Lower leg skin (tissue), 4 donors: ENCODE results near the gene NXPE2. TPM values are rescaled to one million over a fixed set of nuclear protein-coding genes. Genes with fewer than 3 reads are reported as not detected.

Experiments used
- DNase-seq, 2 donors: peaks; one replicate each; pipeline ENCODE4 v3.0.0-alpha.2; 2019; ENCODE audit warnings: low spot score in 2 of 2
- H3K4me3 ChIP-seq: fragments of 200-600 bp; sonication (generic); 2 replicates; pipeline ENCODE4 v1.5.1; 2017; ENCODE audit warnings: mild to moderate bottlenecking, low read depth; ENCODE audit not compliant: poor library complexity, severe bottlenecking
- CTCF ChIP-seq, 3 donors: fragments of 450-650 bp; IDR thresholded peaks; one replicate each; pipeline ENCODE4 v1.5.1; 2016; ENCODE audit warnings: antibody characterized with exemption in 3 of 3, mild to moderate bottlenecking in 3 of 3, moderate library complexity in 2 of 3
- POLR2A ChIP-seq, 2 donors: fragments of 450-650 bp; IDR thresholded peaks; one replicate each; pipeline ENCODE4 v1.6.1; 2016 to 2017; ENCODE audit warnings: antibody characterized with exemption in 2 of 2, mild to moderate bottlenecking in 1 of 2, moderate library complexity in 1 of 2
- WGBS, 2 donors: methylation state at CpG; one replicate each; pipeline ENCODE4 v1.1.5; 2018; 5-methylcytosine and 5-hydroxymethylcytosine counted together
- intact Hi-C: fragments of 100-400 bp; cut with DNase I; formaldehyde crosslinking; loops from one replicate; pipeline ENCODE4 v1.15.0; 2023; ENCODE audit warnings: low total_unique reads
- total RNA-seq, 4 donors: library from RNA; depleted of rRNA; stranded (reverse); fragments of >200 nt; gene quantifications; one replicate each; pipeline ENCODE4 v1.1.0, GENCODE V29; 2016

Gene NXPE2
- total RNA-seq, 4 donors from 2014 or later = 0.37 to 0.42 TPM; not detected in 2

GRCh38 chr11:114724916-114725524 lies 46.7 kb downstream of the NXPE2 start:
- intact Hi-C loops = no loop called here
- H3K4me3 ChIP-seq = no peak overlapping the region
- WGBS, 2 donors = 81 to 86% methylated on average over 3 of the region's 3 CpGs
- no peak for DNase-seq
- no peak for TF ChIP-seq POLR2A (IDR thresholded peaks at IDR 0.05)
- TF ChIP-seq CTCF (IDR thresholded peaks at IDR 0.05) = no peak

GRCh38 chr11:114725623-114726022 lies 47.3 kb downstream of the NXPE2 start:
- no peak for DNase-seq
- intact Hi-C loops = no loop called here
- WGBS, 2 donors = 75 to 89% methylated on average over 1 of the region's 1 CpG
- TF ChIP-seq CTCF (IDR thresholded peaks at IDR 0.05) (no peak), POLR2A (IDR thresholded peaks at IDR 0.05) (no peak)
- H3K4me3 ChIP-seq = no peak overlapping the region

- DNase-seq = no peak
- H3K4me3 ChIP-seq = no peak overlapping the region
- no peak for TF ChIP-seq CTCF (IDR thresholded peaks at IDR 0.05)
- TF ChIP-seq POLR2A (IDR thresholded peaks at IDR 0.05) = no peak
- intact Hi-C loops = no loop called here
- WGBS, 2 donors = 79 to 89% methylated on average over 4 of the region's 4 CpGs
Observed at GRCh38 chr11:114736806-114737205, 58.5 kb downstream of the NXPE2 start.

- TF ChIP-seq CTCF (IDR thresholded peaks at IDR 0.05) (no peak), POLR2A (IDR thresholded peaks at IDR 0.05) (no peak)
- intact Hi-C loops = no loop called here
- peak in 1 of 2 donors; percentile 22 for DNase-seq
- no peak overlapping the region for H3K4me3 ChIP-seq
Observed at GRCh38 chr11:114738954-114739353, 60.6 kb downstream of the NXPE2 start.

GRCh38 chr11:114745150-114745671 lies 66.9 kb downstream of the NXPE2 start:
- WGBS, 2 donors = 72 to 74% methylated on average over 2 of the region's 2 CpGs
- no peak for DNase-seq
- no peak for TF ChIP-seq POLR2A (IDR thresholded peaks at IDR 0.05)
- no peak for TF ChIP-seq CTCF (IDR thresholded peaks at IDR 0.05)
- no peak overlapping the region for H3K4me3 ChIP-seq
- intact Hi-C loops = no loop called here

GRCh38 chr11:114746013-114746412 lies 67.7 kb downstream of the NXPE2 start:
- 73 to 83% methylated on average over 3 of the region's 3 CpGs for WGBS, 2 donors
- no peak overlapping the region for H3K4me3 ChIP-seq
- TF ChIP-seq POLR2A (IDR thresholded peaks at IDR 0.05) (no peak), CTCF (IDR thresholded peaks at IDR 0.05) (no peak)
- no peak for DNase-seq
- intact Hi-C loops = no loop called here
